ENCODE data around the gene LHFPL6. TPM values are rescaled to one million over a fixed set of nuclear protein-coding genes. Genes with fewer than 3 reads are reported as not detected.

LHFPL6 gene
- total and polyA plus RNA-seq, 10 of the 15 experiments (the other 5 are each of a cell fraction or from before 2014, with no cell fraction given) = 0.11 to 4.6 (median 0.41) TPM

DNA sequence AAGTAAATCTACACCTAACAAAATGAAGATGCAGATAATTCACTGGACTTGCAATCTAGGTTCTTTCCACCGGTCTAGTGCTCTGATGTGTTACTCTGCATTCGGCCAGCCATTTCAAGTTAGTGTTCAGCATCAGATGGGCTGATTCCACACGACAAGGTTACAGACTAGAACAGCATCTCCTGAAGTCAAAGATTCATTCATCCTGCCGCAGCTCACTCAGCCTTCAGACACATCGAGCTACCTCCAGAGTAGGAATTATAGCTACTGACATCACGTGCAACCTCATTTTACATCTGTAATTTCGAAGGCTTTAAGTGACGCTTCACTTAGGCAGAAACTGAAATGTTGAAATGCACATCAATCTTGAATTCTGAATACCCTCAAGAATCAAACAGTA lies 76.5 kb downstream of the LHFPL6 start:
- ChIA-PET RAD21 (ENCODE audit: unreplicated experiment) (no interaction called here), POLR2A (no interaction called here), SMC1A (ENCODE audit: uncharacterized antibody, unreplicated experiment) (interaction anchor here (1.4 to 2.7 kb wide), 3 partner anchors 9 to 72 kb away, joined by 4 to 15 read pairs (median 5); no protein-coding TSS in a partner anchor), CTCF (interaction anchor here (0.9 to 2.1 kb wide), 4 partner anchors 10 to 115 kb away, joined by 3 to 10 read pairs (median 3); no protein-coding TSS in a partner anchor)
- H3K4me3 ChIP-seq = no peak overlapping the region
- no peaks in the 10 kb centered on the region for H3K9me3 ChIP-seq (replicated peaks; ENCODE audit: control insufficient read depth, insufficient read depth, low read length)
- H3K36me3 ChIP-seq (ENCODE audit: control insufficient read depth in 2 of 2, insufficient read depth in 2 of 2, low read length in 1 of 2) = no peaks in the 10 kb centered on the region
- in situ Hi-C loops (cut with MboI) = no loop called here
- H3K9ac ChIP-seq (ENCODE audit: control insufficient read depth, insufficient read depth, low read length) = no peak overlapping the region
- H3K4me2 ChIP-seq (ENCODE audit: control insufficient read depth, insufficient read depth) = no peak overlapping the region
- no peak for FAIRE-seq
- 67% methylated on average over 8 of the region's 8 CpGs for WGBS (ENCODE audit: insufficient coverage, insufficient replicate concordance, low lambda C conversion rate, missing lambda C conversion rate)
- no TSS peak for BruUV-seq (replicated peaks)
- DNase-seq (ENCODE audit: low read depth, low spot score) = no peak
- no peak overlapping the region for H3K27ac ChIP-seq (ENCODE audit: control insufficient read depth, insufficient read depth)
- no peaks in the 10 kb centered on the region for H4K20me1 ChIP-seq (ENCODE audit: control insufficient read depth, insufficient read depth)
- TF ChIP-seq SREBF1 (IDR thresholded peaks at IDR 0.05; ENCODE audit: low read length) (no peak), YY1 (IDR thresholded peaks at IDR 0.05; ENCODE audit: low read depth, low read length) (no peak), KLF5 (IDR thresholded peaks at IDR 0.05; ENCODE audit: partially characterized antibody) (no peak), TCF3 (IDR thresholded peaks at IDR 0.05; ENCODE audit: borderline replicate concordance, insufficient read depth, low read depth, low read length) (no peak), MEF2B (IDR thresholded peaks at IDR 0.05; ENCODE audit: partially characterized antibody, poor library complexity, severe bottlenecking) (no peak)
- TF ChIP-seq, protein P1, sequence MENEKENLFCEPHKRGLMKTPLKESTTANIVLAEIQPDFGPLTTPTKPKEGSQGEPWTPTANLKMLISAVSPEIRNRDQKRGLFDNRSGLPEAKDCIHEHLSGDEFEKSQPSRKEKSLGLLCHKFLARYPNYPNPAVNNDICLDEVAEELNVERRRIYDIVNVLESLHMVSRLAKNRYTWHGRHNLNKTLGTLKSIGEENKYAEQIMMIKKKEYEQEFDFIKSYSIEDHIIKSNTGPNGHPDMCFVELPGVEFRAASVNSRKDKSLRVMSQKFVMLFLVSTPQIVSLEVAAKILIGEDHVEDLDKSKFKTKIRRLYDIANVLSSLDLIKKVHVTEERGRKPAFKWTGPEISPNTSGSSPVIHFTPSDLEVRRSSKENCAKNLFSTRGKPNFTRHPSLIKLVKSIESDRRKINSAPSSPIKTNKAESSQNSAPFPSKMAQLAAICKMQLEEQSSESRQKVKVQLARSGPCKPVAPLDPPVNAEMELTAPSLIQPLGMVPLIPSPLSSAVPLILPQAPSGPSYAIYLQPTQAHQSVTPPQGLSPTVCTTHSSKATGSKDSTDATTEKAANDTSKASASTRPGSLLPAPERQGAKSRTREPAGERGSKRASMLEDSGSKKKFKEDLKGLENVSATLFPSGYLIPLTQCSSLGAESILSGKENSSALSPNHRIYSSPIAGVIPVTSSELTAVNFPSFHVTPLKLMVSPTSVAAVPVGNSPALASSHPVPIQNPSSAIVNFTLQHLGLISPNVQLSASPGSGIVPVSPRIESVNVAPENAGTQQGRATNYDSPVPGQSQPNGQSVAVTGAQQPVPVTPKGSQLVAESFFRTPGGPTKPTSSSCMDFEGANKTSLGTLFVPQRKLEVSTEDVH (IDR thresholded peaks at IDR 0.05; ENCODE audit: low read depth, partially characterized antibody) = no peak
- no peak; the same call in 2 of the 3 replicates for ATAC-seq
- H3K4me1 ChIP-seq (ENCODE audit: control insufficient read depth, insufficient read depth, low read length) = no peaks in the 10 kb centered on the region
- H2AFZ ChIP-seq (ENCODE audit: control insufficient read depth, low read depth, low read length) = no peak overlapping the region
- H3K79me2 ChIP-seq (ENCODE audit: control insufficient read depth, insufficient read depth, low read length) = no peaks in the 10 kb centered on the region
- intact Hi-C loops (cut with micrococcal nuclease; ENCODE audit: unreplicated experiment) = no loop called here
- H3K27me3 ChIP-seq (replicated peaks in 1 of 2; ENCODE audit: control insufficient read depth in 2 of 2, insufficient read depth in 2 of 2, low read length in 1 of 2) = no peaks in the 10 kb centered on the region
